Testis (tissue), 2 donors: Measurements from ENCODE around the gene PDZD8.

Source experiments
- CTCF ChIP-seq, 3 experiments: fragments of 450-650 bp in 2 of 3; fragments of 200-600 bp in 1 of 3; sonication (generic) in 1 of 3; IDR thresholded peaks; one replicate each; pipeline ENCODE4 v1.5.1; 2016 to 2019; ENCODE audit warnings: antibody characterized with exemption in 3 of 3, mild to moderate bottlenecking in 2 of 3, moderate library complexity in 1 of 3
- POLR2A ChIP-seq: fragments of 450-650 bp; IDR thresholded peaks from one replicate; pipeline ENCODE4 v1.6.1; 2017; ENCODE audit warnings: antibody characterized with exemption, mild to moderate bottlenecking, moderate library complexity

- TF ChIP-seq CTCF (IDR thresholded peaks at IDR 0.05): no peak
- TF ChIP-seq POLR2A: no peak
Measured at GRCh38 chr10:117300671-117301070, 74.6 kb downstream of the PDZD8 start.
